ENCODE data around the gene ANLN.

Gene ANLN

DNA sequence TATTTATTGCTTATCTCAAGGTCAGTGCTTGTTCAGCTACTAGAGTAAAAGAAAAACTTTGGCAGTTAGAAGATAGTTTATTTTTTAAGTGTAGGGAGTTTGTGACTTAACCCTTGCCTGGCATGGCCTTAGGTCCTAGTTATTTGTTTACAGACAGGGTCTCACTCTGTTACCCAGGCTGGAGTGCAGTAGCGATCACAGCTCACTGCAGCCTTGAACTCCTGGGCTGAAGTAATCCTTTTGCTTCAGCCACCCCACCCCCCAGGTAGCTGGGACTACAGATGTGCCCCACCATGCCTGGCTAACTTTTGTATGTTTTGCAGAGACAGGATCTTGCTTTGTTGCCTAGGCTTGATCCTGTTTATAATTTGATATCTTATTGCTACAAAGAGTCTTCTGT is 4.2 kb downstream of the ANLN start:
- no peaks in the 10 kb centered on the region for H3K27me3 ChIP-seq (ENCODE audit: insufficient read depth, poor library complexity, severe bottlenecking)
- DNase-seq (ENCODE audit: low spot score) = no peak
- H3K4me3 ChIP-seq (ENCODE audit: severe bottlenecking) = no peak overlapping the region
- TF ChIP-seq, protein P1, sequence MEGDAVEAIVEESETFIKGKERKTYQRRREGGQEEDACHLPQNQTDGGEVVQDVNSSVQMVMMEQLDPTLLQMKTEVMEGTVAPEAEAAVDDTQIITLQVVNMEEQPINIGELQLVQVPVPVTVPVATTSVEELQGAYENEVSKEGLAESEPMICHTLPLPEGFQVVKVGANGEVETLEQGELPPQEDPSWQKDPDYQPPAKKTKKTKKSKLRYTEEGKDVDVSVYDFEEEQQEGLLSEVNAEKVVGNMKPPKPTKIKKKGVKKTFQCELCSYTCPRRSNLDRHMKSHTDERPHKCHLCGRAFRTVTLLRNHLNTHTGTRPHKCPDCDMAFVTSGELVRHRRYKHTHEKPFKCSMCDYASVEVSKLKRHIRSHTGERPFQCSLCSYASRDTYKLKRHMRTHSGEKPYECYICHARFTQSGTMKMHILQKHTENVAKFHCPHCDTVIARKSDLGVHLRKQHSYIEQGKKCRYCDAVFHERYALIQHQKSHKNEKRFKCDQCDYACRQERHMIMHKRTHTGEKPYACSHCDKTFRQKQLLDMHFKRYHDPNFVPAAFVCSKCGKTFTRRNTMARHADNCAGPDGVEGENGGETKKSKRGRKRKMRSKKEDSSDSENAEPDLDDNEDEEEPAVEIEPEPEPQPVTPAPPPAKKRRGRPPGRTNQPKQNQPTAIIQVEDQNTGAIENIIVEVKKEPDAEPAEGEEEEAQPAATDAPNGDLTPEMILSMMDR (IDR thresholded peaks at IDR 0.05; ENCODE audit: poor library complexity, severe bottlenecking) = no peak
- H3K36me3 ChIP-seq (ENCODE audit: low read depth) = peaks cover 68% of the 10 kb centered on the region
- H3K4me1 ChIP-seq (ENCODE audit: insufficient read depth, poor library complexity, severe bottlenecking) = peaks cover 35% of the 10 kb centered on the region
- peaks cover 4% of the 10 kb centered on the region for H3K9me3 ChIP-seq (ENCODE audit: severe bottlenecking)
- ATAC-seq (ENCODE audit: low read depth) = no peak
- H3K27ac ChIP-seq (ENCODE audit: poor library complexity, severe bottlenecking) = peak overlapping the region; percentile 92

DNA sequence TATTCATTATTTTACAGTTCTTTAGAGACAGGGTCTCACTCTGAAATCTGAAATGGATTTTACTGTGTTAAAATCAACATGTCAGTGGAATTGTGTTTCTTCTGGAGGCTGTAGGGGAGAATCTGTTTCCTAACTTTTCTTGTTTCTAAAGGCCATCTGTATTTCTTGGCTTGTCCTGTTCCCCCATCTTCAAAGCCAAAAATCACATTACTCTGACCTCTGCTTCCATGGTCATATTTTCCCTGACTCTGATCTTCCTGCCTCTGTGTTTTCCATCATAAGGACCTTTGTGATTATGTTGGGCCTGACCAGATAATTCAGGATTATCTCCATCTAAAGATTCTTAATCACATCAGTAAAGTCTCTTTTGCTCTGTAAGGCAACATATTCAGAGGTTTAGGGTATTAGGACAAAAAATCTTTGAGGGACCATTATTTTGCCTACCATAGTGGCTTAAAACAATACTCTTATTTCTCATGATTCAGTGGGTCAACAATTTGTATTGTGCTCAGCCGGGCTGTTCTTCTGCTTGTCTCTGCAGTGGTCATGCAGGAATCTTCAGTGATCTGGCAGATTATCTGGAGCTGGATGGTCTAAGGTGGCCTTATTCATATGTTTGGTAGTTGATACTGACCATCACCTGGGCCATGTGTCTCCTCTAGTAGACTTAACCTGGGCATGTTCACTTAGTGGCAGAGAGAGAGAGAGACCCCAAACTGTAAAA is 5.7 kb downstream of the ANLN start:
- H3K4me1 ChIP-seq (ENCODE audit: insufficient read depth, poor library complexity, severe bottlenecking) = peaks cover 29% of the 10 kb centered on the region
- H3K4me3 ChIP-seq (ENCODE audit: severe bottlenecking) = no peak overlapping the region
- ATAC-seq (ENCODE audit: low read depth) (no peak), DNase-seq (ENCODE audit: low spot score) (no peak)
- peaks cover 83% of the 10 kb centered on the region for H3K36me3 ChIP-seq (ENCODE audit: low read depth)
- H3K9me3 ChIP-seq (ENCODE audit: severe bottlenecking) = peaks cover 4% of the 10 kb centered on the region
- H3K27ac ChIP-seq (ENCODE audit: poor library complexity, severe bottlenecking) = no peak overlapping the region
- H3K27me3 ChIP-seq (ENCODE audit: insufficient read depth, poor library complexity, severe bottlenecking) = no peaks in the 10 kb centered on the region
- TF ChIP-seq, protein P1 (IDR thresholded peaks at IDR 0.05; ENCODE audit: poor library complexity, severe bottlenecking) = no peak

DNA sequence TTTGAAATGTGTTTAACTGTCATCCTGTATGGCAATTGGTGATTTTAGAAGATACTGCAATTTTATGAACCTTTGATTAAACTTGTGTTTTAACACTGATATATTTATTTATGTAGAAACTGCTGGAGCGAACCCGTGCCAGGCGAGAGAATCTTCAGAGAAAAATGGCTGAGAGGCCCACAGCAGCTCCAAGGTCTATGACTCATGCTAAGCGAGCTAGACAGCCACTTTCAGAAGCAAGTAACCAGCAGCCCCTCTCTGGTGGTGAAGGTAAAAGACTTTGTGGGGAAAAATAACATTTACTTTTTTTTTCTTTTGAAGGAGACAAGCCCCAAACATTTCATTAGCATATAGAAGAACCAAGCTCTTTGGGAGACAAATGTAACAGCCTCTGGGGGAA is 6.5 kb downstream of the ANLN start:
- Histone ChIP-seq H3K4me1 (ENCODE audit: insufficient read depth, poor library complexity, severe bottlenecking) (peaks cover 29% of the 10 kb centered on the region), H3K9me3 (ENCODE audit: severe bottlenecking) (peaks cover 4% of the 10 kb centered on the region), H3K27me3 (ENCODE audit: insufficient read depth, poor library complexity, severe bottlenecking) (no peaks in the 10 kb centered on the region), H3K27ac (ENCODE audit: poor library complexity, severe bottlenecking) (no peak overlapping the region), H3K4me3 (ENCODE audit: severe bottlenecking) (no peak overlapping the region), H3K36me3 (ENCODE audit: low read depth) (peaks cover 86% of the 10 kb centered on the region)
- DNase-seq (ENCODE audit: low spot score) (no peak), ATAC-seq (ENCODE audit: low read depth) (no peak)
- TF ChIP-seq, protein P1 (IDR thresholded peaks at IDR 0.05; ENCODE audit: poor library complexity, severe bottlenecking) = no peak

DNA sequence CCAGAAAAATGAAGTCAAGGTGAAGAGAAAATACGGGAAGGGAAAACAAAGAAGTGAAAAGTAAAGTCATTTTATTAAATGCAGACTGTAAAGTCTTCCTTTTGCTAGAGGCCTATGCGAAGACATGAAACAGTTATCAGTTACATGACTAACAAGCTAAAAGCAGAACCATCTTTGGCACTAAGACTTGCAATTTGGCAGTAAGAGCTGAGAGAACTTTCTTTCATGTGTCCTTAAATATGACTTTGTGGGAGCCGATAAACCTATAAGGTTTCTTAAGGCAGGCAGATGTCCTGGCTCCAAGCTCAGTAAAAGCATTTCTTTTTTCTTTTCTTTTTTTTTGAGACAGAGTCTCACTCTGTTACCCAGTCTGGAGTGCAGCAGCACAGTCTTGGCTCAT is 10.4 kb downstream of the ANLN start:
- TF ChIP-seq, protein P1 (IDR thresholded peaks at IDR 0.05; ENCODE audit: poor library complexity, severe bottlenecking) = no peak
- H3K4me1 ChIP-seq (ENCODE audit: insufficient read depth, poor library complexity, severe bottlenecking) = no peaks in the 10 kb centered on the region
- H3K4me3 ChIP-seq (ENCODE audit: severe bottlenecking) = no peak overlapping the region
- ATAC-seq (ENCODE audit: low read depth) = no peak
- H3K36me3 ChIP-seq (ENCODE audit: low read depth) = peaks cover 93% of the 10 kb centered on the region
- no peaks in the 10 kb centered on the region for H3K27me3 ChIP-seq (ENCODE audit: insufficient read depth, poor library complexity, severe bottlenecking)
- H3K27ac ChIP-seq (ENCODE audit: poor library complexity, severe bottlenecking) = no peak overlapping the region
- no peak for DNase-seq (ENCODE audit: low spot score)
- H3K9me3 ChIP-seq (ENCODE audit: severe bottlenecking) = peaks cover 4% of the 10 kb centered on the region

DNA sequence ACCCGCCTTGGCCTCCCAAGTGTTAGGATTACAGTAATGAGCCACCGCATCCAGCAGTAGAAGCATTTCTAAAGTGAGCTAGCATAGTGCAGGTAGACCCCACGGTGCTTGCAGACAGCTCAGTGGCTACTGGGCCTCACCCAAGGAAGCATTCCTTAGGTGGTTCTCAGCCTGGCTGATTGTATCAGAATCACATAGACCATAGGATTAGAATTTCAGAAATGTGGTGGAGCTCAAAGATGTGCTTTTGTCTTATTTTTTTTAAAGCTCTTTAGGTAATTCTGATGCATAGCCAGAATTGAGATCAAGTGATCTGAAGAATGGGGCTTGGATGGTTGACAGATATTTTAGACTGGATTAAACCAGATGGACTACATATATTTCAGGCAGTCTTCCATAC is 10.9 kb downstream of the ANLN start:
- TF ChIP-seq, protein P1 (IDR thresholded peaks at IDR 0.05; ENCODE audit: poor library complexity, severe bottlenecking) = no peak
- Histone ChIP-seq H3K4me1 (ENCODE audit: insufficient read depth, poor library complexity, severe bottlenecking) (no peaks in the 10 kb centered on the region), H3K36me3 (ENCODE audit: low read depth) (peaks cover 93% of the 10 kb centered on the region), H3K9me3 (ENCODE audit: severe bottlenecking) (no peaks in the 10 kb centered on the region), H3K4me3 (ENCODE audit: severe bottlenecking) (no peak overlapping the region), H3K27ac (ENCODE audit: poor library complexity, severe bottlenecking) (no peak overlapping the region), H3K27me3 (ENCODE audit: insufficient read depth, poor library complexity, severe bottlenecking) (no peaks in the 10 kb centered on the region)
- peak; percentile 52; the same call in 1 of the 3 replicates for ATAC-seq (ENCODE audit: low read depth)
- DNase-seq (ENCODE audit: low spot score) = no peak

Data from RWPE2 (cell line).